ENCODE measurements around the gene WHRN.

Gene WHRN

DNA sequence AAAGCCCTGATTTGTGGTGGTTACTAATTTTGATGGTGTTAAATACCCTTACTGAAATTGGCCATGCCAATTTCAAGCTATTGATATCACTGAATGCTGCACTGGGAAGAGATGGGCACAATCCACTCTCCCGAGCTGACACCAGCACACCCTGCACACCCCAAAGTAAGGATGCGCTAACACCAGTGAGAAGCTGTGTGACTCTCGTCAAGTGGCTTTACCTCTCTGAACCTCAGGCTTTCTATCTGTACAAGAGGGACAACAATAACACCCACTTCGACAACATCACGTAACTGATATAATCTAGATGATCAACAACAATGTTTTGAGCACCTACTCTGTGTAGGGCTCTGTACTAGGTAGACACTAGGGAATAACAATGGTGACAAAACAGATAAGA is 109.5 kb downstream of the WHRN start:
- DNase-seq = peak; percentile 14

DNA sequence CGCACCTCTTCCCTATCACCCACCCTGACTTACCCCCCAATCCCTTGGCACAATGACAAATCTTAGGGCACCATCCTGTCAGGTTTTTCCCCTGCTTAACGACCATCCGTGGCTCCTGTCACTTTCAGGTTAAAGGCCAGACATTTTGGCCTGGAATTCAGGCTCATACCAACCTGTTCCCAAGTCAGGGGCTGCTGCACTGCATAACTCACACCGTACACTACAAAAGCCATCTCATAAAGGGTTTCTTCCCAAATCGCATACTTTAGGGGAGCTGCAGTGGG is 110.0 kb downstream of the WHRN start:
- DNase-seq = peak; percentile 66

DNA sequence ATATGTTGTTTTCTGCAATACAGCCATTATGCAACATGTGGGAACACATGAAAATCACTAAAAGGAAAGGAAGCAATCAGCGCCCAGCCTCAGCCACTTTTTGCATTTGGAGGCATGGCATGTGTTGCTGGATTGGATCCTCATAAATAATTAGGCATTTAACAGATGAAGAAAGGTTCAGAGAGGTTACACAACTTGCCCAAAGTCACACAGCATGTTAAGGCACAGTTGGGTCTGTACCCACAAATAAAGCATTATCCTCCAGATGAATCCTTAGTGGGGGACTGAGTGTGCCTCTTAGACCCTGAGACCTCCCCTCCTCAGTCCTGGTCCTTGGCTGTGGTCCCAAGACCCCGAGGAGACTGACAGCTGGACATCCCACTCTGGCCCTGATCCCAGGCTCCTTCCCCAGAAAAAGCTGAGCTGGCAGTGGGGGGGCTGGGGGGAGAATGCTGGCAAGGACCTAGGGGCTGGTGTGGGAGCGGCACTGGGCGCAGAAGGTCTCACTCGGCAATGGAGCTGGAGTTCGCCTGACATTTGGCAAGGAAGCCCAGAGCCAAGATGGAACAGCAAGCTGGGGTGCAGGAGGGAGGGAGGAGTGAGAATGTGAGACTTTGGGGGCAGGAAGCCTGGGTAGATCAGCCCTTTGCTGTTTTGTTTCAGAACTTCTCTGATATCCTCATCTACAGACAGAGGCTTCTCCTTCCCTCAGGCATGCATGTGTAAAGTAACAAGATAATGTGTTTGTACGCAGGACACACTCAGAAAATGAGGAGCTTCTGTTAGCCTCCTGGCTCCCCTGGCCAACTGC is 110.5 kb downstream of the WHRN start:
- DNase-seq = peak; percentile 56

GRCh38 chr9:114392749-114393112 is 112.5 kb downstream of the WHRN start:
- peak; percentile 60 for DNase-seq

DNA sequence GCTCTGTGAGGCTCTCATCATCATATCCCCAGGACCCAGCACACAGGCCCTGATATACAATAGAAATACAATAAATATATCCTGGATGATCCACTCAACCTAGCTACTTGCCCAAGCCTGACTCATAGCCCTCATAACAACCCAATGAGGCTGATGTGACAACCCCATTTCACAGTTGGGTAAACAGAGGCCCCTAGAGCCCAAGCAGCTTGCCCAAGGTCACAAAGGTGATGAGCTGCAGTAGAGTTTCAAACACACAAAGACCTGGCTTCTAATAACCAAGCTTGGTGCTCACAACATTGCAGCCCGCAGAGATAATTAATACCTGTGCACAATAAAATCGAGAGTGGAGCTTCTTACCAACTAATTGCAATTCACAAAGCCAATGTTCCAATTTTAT is 114.3 kb downstream of the WHRN start:
- peak; percentile 97 for DNase-seq

- peak; percentile 60 for DNase-seq
Observed at GRCh38 chr9:114389612-114390368, 115.5 kb downstream of the WHRN start.

- no peak for DNase-seq
Observed at GRCh38 chr9:114388764-114389375, 116.4 kb downstream of the WHRN start.

DNA sequence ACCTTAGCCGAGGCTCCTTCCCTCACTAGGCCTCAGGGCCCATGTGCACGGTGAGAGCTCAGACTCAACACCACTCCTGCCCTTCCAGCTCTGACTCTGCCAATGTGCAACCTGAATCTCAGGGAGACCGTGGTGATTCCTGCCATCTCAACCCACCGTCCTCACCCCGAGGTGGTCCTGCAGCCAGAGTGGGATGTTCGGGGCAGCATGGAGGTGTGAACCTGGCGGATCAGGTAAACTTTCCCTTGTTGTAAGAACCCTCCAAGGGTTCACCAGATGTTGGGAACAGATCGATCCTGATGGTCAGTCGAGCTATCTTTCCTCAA is 117.0 kb downstream of the WHRN start:
- DNase-seq = no peak

DNA sequence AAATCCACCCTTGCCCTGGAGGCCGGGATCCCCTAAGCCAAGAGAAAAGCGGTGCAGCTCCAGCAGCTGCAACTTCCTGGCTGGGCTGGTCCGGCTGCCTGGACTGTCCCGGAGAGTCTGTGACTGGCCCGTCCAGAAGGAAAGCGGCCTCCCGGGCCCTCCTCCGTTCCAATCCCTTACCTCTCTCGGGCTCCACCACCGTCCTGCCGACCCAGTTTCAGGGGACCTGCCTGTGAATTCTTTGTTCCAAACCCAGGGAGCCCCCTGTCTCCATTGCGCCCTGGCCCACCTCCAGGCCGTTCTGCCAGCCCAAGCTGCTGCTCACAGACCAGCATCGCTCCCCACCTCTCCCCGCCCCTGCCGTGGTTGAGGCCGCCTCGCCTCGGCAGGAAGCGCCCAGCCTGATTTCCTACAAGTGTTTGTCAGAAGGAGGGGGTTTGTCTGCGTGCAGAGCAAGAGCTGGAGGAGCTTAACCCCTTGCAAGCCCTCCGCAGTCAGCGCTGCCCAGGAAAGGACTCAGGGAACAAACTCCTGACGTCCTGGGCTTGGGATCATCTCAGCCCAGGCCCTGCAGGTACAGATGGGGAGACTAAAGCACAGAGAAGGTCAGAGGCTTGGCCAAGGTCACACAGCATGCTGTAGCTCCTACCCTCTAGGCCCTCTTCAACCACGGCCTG is 117.5 kb downstream of the WHRN start, which contains the start of gene AKNA:
Gene AKNA (minus strand): TSS at position 303 of the 677 bp plus-strand sequence. CDS start 6,649 bp downstream, outside the sequence.
- peak; percentile 30 for DNase-seq

GRCh38 chr9:114386886-114387679 is 118.2 kb downstream of the WHRN start:
- DNase-seq = no peak

- no peak for DNase-seq
Observed at GRCh38 chr9:114386361-114386885, 118.8 kb downstream of the WHRN start.

DNA sequence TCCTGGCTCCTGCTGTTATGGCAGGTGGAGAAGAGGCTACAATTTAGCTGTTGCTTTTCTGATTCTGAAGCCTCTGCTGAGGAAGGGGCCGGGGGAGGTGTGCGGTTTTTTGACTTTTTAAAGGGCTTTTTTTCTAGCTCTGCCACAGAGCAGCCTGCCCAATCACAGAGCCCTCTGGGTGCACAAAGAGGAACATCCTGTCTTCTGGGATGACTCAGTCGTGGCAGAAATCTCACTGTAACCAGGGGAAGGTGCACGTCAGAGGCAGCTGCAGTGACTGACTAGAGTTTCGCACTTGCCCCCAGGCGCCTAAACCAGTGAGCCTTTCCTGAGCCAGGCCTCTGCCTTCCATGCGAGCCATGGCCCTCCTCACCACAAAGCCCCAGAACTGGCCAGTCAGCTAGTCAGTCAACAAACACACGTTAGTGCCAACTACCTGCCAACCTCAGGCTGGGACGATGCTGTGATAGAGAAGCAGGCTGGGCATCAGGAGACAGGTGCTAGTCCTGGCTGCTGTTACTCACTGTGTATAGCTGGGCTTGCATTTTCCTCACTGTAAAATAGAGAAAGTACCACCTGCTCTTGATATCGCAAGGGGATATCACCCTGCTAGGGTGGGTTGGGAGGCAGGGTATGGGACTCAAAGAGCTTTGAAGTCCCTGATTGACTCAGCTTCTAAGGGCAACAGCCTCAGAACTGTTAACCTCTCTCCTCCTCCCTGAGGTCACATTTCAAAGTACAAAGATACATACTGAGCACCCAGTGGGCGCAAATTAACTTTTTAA is 119.7 kb downstream of the WHRN start:
- DNase-seq = peak; percentile 23

DNA sequence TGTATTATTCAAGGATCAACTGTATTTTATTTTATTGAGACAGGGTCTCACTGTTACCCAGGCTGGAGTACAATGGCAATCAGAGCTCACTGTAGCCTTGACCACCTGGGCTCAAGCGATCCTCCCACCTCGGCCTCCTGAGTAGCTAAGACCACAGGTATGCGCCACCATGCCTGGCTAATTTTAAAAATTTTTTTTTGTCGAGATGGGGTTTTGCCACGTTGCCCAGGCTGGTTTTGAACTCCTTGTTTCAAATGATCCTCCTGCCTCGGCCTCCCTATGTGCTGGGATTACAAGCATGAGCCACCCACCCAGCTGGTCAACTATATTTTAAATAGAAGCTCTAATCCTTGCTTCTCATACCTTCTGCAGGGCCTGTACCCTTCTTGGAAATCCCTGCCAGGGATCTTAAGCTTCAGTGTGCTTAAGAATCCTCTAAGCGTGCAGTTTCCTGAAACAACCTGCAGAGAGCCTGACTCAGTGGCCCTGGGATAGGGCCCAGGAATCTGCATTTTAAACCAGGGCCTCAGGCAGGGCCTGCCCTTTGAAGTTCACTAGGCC is 120.4 kb downstream of the WHRN start:
- DNase-seq = no peak

DNA sequence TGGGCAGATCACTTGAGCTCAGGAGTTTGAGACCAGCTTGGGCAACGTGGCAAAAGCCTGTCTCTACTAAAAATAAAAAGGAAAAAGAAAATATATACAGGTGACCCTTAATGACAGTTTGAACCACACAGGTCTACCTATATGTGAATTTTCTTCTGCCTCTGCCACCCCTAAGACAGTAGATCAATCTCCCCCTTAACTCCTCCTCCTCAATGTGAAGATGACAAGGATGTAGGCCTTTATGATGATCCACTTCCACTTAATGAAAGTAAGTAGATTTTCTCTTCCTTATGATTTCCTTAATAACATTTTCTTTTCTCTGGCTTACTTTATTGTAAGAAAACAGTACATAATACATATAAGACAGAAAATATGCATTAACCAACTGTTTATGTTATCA is 120.9 kb downstream of the WHRN start:
- DNase-seq = no peak

DNA sequence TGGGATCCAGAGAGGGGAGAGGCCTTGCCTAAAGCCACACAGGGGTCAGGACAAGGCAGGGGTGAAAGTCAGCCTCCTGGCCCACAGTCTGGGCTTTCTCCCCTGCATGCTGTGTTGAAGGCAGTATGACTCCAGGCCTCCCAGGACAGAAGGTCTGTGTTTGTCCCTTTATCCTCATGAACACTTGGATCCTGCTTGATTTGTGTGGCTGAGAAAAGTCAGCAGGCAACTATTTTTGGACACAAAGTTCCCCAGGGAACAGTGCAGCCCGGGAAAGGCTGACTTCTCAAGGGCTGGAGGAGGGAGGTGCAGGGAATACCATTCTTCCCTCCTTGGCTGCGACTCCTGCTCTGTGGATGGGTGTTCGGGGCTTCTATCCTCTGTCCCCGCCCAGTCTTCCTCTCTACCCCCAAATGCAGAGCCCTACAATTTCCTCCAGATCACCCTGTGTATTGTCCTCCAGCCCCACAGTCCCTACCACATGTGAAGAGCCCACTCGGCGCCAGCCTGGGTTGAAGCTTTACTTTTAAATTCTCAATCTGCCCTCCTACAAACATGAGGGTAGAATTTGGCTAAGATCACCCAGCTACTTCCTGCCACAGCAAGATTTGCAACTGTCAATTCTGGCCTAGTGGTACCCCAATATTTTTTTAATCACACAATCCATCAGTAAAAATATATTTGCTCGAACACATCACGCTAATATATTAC is 121.6 kb downstream of the WHRN start:
- no peak for DNase-seq

DNA sequence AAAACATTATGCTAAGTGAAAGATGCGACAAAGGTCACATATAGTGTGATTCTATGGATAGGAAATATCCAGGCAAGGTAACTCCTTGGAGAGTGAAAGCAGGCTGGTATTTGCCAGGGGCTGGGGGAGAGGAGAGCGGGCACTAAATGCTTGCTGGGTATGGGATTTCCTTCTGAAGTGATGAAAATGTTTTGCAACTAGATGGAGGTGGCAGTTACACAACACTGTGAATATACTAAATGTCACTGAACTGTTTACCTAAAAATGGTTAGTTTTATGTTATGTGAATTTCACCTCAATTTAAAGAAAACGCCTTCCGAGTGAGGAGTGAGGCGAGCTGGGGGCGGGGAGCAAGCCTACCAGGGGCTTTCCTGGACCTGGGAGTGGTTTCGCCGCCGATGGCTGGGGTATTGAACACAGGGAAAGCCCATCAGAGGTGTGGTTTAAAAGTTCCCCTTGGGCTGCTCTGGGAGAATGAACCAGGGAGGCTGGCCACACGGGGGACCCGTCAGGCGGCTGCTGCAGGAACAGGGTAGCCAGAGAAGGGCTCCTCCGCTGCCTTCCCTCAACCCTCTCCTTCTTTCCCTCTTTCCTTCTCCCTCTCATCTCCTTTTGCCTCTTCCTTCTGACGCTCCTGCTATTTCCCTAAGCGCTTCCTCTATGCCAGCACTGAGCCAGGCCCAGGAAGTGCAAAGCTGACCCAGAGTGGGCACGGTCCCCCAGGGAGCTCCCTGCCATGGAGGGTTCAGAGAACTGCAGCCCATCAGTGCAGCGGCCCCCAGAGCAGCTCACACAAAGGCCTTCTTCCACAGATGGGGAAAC is 122.4 kb downstream of the WHRN start:
- no peak for DNase-seq

- no peak for DNase-seq
Observed at GRCh38 chr9:114378883-114379282, 126.4 kb downstream of the WHRN start.

GRCh38 chr9:114378016-114378415 is 127.3 kb downstream of the WHRN start:
- DNase-seq = no peak

DNA sequence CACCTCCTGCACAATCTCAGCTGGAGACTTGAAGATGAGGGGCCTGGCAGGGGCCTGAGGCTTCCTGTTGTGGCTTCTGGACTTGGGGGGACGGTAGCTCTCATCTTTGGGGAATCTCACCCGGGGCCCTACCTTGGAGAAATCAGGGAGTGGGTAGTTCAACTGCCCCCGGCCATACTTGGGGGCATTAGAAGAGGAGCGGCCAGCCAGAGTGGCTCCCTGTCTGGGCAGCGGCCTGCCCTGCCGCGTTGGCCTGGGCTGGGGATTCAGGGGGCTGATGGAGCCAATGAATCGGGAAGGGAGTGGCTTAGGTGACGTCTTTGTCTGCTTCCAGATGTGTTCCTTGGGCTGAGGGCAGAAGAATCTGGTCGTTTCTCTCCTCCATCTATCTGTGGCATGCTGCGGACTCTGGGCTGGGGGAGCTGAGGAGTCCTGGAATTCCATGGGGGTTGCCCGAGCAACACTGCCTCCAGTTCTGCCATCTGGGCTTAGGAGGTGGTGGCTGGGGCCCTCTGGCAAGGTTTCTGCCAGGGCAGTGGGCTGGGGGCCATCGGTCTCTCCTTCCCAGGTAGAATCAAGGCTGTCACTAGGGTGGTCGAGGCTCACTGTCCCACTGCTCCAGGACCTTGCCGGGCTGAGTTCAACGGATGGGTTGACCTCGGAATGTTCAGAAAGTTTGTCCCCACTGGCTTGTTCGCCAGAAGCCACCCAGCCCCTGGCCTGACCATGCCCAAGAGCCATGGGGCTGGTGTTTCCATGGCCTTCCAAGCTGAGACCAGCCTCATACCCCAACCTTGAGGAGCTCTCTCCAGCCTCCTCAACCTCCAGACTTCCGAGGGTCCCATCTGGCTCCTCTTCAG is 128.5 kb downstream of the WHRN start:
- no peak for DNase-seq
